Nephron (organoid): ENCODE data around the gene MYO1B.
"Not testable (repeated sequence)": the region's sequence is repeated elsewhere in the genome, so short reads cannot be mapped to it uniquely, and the experiment has no call there.

Source experiments
- H3K27ac Mint-ChIP-seq, 3 experiments: 2 replicates each; pipeline ENCODE4 v1.8.0; 2020; ENCODE audit warnings: mixed read lengths in 3 of 3, mild to moderate bottlenecking in 2 of 3, moderate library complexity in 1 of 3
- H3K27me3 Mint-ChIP-seq: 2 replicates; pipeline ENCODE4 v1.8.0; 2021; ENCODE audit warnings: low read depth, mild to moderate bottlenecking, moderate library complexity, mixed read lengths
- H3K36me3 Mint-ChIP-seq: 2 replicates; pipeline ENCODE4 v1.8.0; 2020; ENCODE audit warnings: low read depth, mixed read lengths
- H3K4me1 Mint-ChIP-seq: 2 replicates; pipeline ENCODE4 v1.8.0; 2020; ENCODE audit warnings: mixed read lengths
- H3K4me3 Mint-ChIP-seq, 3 experiments: 2 replicates each; pipeline ENCODE4 v1.8.0; 2020; ENCODE audit warnings: mild to moderate bottlenecking in 3 of 3, mixed read lengths in 3 of 3, moderate library complexity in 2 of 3
- H3K9me3 Mint-ChIP-seq: 2 replicates; pipeline ENCODE4 v1.8.0; 2020; ENCODE audit warnings: mixed read lengths
- CTCF ChIP-seq, 3 experiments: fragments of 200-600 bp; sonication (generic); IDR thresholded peaks; one replicate each; pipeline ENCODE4 v1.5.0; 2021; ENCODE audit warnings: antibody characterized with exemption in 3 of 3; ENCODE audit not compliant: unreplicated experiment in 3 of 3

Gene MYO1B

DNA sequence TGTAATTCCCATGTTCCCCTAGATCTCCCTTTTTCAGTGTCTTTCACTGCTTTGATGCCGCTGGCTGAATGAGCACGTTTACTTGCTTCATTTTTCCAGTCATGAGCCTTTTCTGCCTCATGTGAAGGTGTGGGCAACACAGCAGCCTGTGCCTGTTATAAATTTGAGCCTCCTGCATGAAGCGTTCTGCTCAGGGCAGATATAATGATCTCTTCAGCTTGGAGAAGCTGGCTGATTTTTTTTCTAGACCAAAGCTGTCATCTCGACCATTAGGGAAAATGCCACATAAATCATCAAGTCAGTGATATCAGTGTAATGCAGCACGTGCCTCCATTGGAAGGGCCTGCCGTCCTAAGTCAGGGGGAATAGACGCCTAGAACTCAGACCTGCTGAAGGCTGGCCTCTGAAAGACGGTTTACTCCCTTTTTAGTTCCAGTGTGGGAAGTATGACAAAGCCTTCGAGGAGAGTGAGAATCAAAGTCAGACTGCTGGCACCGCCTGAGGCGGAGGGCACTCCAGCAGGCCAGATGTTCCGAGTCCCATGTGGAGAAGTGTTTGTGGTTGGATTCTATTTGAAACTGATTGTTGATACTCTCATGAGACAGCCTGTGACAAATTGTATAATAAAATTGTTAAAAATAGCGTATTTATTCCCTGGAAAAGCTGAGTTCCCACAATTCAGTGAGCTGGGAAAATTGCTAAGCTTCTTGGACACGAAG, 196.5 kb downstream of the MYO1B start:
- no peaks in the 10 kb centered on the region for H3K9me3 Mint-ChIP-seq
- no peaks in the 10 kb centered on the region for H3K27me3 Mint-ChIP-seq
- H3K4me1 Mint-ChIP-seq, result peaks cover 7% of the 10 kb centered on the region
- TF ChIP-seq CTCF (IDR thresholded peaks at IDR 0.05; ENCODE audit: unreplicated experiment in 3 of 3), result no peak
- H3K4me3 Mint-ChIP-seq, result no peak overlapping the region
- no peaks in the 10 kb centered on the region for H3K36me3 Mint-ChIP-seq
- H3K27ac Mint-ChIP-seq, result peak overlapping the region in 2 of 3 experiments; percentile 22 to 48

GRCh38 chr2:191443446-191443845, 198.2 kb downstream of the MYO1B start:
- H3K36me3 Mint-ChIP-seq, result no peaks in the 10 kb centered on the region
- no peaks in the 10 kb centered on the region for H3K9me3 Mint-ChIP-seq
- H3K4me3 Mint-ChIP-seq, result no peak overlapping the region
- H3K4me1 Mint-ChIP-seq, result peaks cover 7% of the 10 kb centered on the region
- no peak overlapping the region for H3K27ac Mint-ChIP-seq
- TF ChIP-seq CTCF (IDR thresholded peaks at IDR 0.05; ENCODE audit: unreplicated experiment in 3 of 3), result no peak
- no peaks in the 10 kb centered on the region for H3K27me3 Mint-ChIP-seq

DNA sequence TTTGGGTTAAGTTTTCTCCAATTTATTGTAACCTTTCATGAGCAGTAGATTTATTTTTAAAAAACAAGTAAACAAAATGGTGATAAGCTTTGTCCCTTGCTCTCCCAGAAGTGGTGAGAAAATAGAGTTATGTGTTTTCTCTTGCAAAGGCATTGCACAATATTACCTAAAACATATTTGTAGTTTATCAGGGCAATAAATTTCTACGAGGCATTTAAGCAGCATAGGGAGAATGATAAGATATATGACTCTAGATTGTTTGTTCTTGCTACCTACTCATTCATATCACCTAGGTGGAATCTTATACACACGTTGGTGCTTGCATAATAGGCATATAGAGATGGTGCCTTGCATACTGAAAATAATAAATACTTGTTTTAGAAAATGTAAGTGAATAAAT, 201.7 kb downstream of the MYO1B start:
- H3K36me3 Mint-ChIP-seq, result no peaks in the 10 kb centered on the region
- no peak overlapping the region for H3K27ac Mint-ChIP-seq
- H3K9me3 Mint-ChIP-seq, result no peaks in the 10 kb centered on the region
- peaks cover under 1% of the 10 kb centered on the region for H3K4me1 Mint-ChIP-seq
- no peak for TF ChIP-seq CTCF (IDR thresholded peaks at IDR 0.05; ENCODE audit: unreplicated experiment in 3 of 3)
- H3K27me3 Mint-ChIP-seq, result no peaks in the 10 kb centered on the region
- H3K4me3 Mint-ChIP-seq, result no peak overlapping the region

- H3K4me3 Mint-ChIP-seq, result no peak overlapping the region
Observed at GRCh38 chr2:191451116-191451515, 205.9 kb downstream of the MYO1B start.

DNA sequence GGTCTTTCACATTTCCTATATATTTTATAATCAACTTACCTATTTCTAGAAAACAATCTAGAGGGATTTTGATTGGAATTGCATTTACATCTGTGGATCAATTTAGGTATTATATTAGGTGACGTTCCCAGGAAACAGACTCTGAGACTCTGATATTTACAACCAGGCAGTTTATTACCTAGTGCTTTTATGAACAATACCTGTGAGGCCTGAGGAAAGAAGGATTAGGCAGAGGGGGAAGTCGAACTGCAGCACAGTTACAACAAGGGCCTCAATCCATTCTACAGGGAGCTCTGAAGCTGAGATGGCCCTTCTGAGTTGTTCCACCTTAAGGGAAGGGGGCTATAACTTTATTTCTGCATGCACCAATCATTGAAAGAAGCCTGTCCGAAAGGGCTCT, 206.9 kb downstream of the MYO1B start:
- Mint-ChIP-seq H3K27me3 (no peaks in the 10 kb centered on the region), H3K4me1 (no peaks in the 10 kb centered on the region), H3K27ac (peak overlapping the region in 1 of 3 experiments; percentile 51), H3K4me3 (no peak overlapping the region), H3K36me3 (peaks cover 6% of the 10 kb centered on the region), H3K9me3 (peaks cover 10% of the 10 kb centered on the region)
- TF ChIP-seq CTCF (IDR thresholded peaks at IDR 0.05; ENCODE audit: unreplicated experiment in 3 of 3), result no peak

More at GRCh38 chr2:191451116-191451515, 205.9 kb downstream of the MYO1B start:
- no peaks in the 10 kb centered on the region for H3K4me1 Mint-ChIP-seq
- no peak for TF ChIP-seq CTCF (IDR thresholded peaks at IDR 0.05; ENCODE audit: unreplicated experiment in 3 of 3)
- peaks cover 6% of the 10 kb centered on the region for H3K36me3 Mint-ChIP-seq
- peaks cover 10% of the 10 kb centered on the region for H3K9me3 Mint-ChIP-seq
- no peaks in the 10 kb centered on the region for H3K27me3 Mint-ChIP-seq
- no peak overlapping the region for H3K27ac Mint-ChIP-seq

GRCh38 chr2:191453761-191454160, 208.6 kb downstream of the MYO1B start:
- Mint-ChIP-seq H3K4me1 (no peaks in the 10 kb centered on the region), H3K27me3 (no peaks in the 10 kb centered on the region), H3K27ac (peak overlapping the region in 2 of 3 experiments; percentile 5 to 88), H3K4me3 (no peak overlapping the region), H3K36me3 (peaks cover 6% of the 10 kb centered on the region), H3K9me3 (peaks cover 16% of the 10 kb centered on the region)
- no peak for TF ChIP-seq CTCF (IDR thresholded peaks at IDR 0.05; ENCODE audit: unreplicated experiment in 3 of 3)

DNA sequence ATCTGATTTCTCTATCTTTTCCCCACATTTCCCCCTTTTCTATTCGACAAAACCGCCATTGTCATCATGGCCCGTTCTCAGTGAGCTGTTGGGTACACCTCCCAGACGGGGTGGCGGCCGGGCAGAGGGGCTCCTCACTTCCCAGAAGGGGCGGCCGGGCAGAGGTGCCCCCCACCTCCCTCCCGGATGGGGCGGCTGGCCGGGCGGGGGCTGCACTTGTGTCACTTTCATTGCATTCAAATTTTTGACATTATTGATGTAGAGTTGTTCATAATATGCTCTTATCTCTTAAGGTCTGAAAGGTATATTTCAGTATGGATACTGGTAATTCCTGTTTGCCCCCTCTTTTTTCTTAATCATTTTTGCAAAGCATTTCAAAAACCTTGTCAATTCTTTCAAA, 211.3 kb downstream of the MYO1B start:
- not testable (repeated sequence) for H3K4me3 Mint-ChIP-seq, H3K27me3 Mint-ChIP-seq, H3K4me1 Mint-ChIP-seq, H3K27ac Mint-ChIP-seq, H3K36me3 Mint-ChIP-seq
- peaks cover 31% of the 10 kb centered on the region for H3K9me3 Mint-ChIP-seq
